Epithelial cell of esophagus (primary cell): ENCODE data around the gene MCF2L2.

Source experiments
- DNase-seq: peaks from one replicate; pipeline ENCODE4 v3.0.0; 2010; ENCODE audit warnings: low read depth
- H3K4me3 ChIP-seq: 2 replicates; pipeline ENCODE4 v1.5.1; 2011; ENCODE audit warnings: mild to moderate bottlenecking, low read length, control low read depth
- TF ChIP-seq, protein P1 (sequence below): IDR thresholded peaks from 2 replicates; pipeline ENCODE4 v1.5.1; 2011; ENCODE audit warnings: low read depth, mild to moderate bottlenecking, low read length, control low read depth, inconsistent platforms; ENCODE audit not compliant: insufficient read depth; ENCODE audit errors: missing control alignments

MCF2L2 gene

GRCh38 chr3:183158113-183158512 lies 270.3 kb downstream of the MCF2L2 start:
- TF ChIP-seq, protein P1, sequence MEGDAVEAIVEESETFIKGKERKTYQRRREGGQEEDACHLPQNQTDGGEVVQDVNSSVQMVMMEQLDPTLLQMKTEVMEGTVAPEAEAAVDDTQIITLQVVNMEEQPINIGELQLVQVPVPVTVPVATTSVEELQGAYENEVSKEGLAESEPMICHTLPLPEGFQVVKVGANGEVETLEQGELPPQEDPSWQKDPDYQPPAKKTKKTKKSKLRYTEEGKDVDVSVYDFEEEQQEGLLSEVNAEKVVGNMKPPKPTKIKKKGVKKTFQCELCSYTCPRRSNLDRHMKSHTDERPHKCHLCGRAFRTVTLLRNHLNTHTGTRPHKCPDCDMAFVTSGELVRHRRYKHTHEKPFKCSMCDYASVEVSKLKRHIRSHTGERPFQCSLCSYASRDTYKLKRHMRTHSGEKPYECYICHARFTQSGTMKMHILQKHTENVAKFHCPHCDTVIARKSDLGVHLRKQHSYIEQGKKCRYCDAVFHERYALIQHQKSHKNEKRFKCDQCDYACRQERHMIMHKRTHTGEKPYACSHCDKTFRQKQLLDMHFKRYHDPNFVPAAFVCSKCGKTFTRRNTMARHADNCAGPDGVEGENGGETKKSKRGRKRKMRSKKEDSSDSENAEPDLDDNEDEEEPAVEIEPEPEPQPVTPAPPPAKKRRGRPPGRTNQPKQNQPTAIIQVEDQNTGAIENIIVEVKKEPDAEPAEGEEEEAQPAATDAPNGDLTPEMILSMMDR: no peak
- no peak overlapping the region for H3K4me3 ChIP-seq
- DNase-seq: no peak

DNA sequence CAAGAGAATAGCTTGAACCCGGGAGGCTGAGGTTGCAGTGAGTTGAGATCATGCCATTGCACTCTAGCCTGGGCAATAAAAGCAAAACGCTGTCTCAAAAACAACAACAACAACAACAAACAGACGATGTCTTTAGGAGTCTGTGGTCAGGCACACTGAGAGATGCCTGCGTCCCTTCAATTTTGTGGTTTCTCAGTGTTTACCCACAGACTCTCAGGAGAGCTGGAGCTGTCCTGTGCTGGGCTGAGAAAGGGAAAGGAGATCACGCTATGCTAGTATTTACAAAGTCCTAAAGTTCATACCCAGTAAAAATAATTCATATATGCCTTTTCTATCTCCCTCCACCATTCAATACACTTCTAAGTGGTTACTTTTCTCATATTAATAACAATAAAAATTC lies 272.2 kb downstream of the MCF2L2 start:
- H3K4me3 ChIP-seq: no peak overlapping the region
- TF ChIP-seq, protein P1: no peak
- no peak for DNase-seq

DNA sequence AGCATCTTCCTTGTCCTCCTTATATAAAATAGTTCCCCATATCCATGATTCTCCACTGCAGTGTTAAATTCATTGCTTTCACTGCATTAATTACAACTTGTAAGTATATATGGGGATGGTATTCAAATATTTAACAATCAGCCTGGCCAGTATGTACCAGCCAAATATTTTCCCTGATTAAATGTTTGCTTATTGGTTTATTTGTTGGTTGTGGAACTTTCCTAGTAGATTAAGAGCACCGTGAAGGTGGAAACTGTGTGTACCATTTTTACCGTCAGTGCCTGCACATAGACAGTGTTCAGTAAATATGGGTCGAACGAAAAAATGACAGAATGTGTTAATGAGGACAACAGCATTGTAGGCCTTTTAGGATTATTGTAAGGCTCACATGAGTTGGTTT lies 272.9 kb downstream of the MCF2L2 start:
- TF ChIP-seq, protein P1: no peak
- no peak for DNase-seq
- H3K4me3 ChIP-seq: no peak overlapping the region

DNA sequence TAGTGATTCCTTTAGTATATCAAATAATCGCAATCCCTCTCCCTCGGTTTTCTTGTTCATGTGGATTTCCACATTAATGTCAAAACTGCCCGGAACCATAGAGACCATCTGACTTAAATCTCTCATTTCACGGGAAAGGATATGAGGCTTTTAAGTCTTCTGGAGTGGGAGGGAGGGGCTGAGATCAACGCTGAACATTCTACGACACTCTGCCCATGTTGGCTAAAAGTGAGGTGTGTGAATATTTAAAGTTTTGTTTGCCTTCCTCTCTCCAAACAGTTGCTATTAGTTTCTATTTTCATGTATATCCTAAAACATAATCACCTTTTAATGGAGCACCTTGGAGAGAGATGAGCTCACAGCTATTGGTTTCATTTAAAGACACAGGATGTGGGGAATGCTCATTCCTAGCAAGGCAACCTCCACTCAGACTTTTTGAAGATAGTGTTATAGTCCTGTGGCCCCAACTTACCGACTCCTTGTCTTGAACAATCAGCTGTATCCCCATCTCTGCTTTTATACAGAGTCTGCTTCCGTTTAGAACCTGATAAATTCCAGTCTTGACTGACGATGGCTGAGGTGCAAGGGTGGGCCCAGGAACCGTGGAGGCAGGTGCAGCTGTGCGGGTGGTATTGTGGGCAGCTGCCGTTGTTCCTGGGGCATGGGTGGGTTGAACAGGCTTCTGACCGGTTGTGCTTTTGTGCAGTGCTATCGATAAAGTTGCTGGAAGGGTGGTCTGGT lies 275.0 kb downstream of the MCF2L2 start:
- no peak overlapping the region for H3K4me3 ChIP-seq
- TF ChIP-seq, protein P1: no peak
- no peak for DNase-seq

- TF ChIP-seq, protein P1: no peak
- no peak overlapping the region for H3K4me3 ChIP-seq
- no peak for DNase-seq
Measured at GRCh38 chr3:183151821-183152351, 276.5 kb downstream of the MCF2L2 start.

- H3K4me3 ChIP-seq: no peak overlapping the region
- TF ChIP-seq, protein P1: no peak
- DNase-seq: no peak
Measured at GRCh38 chr3:183151086-183151485, 277.3 kb downstream of the MCF2L2 start.
